Natural killer cell treated with Interleukin-12 subunit alpha and Interleukin-12 subunit beta and Interleukin-15 and Interleukin-18, amount 100 ng/mL, for 72 hours (primary cell): Measurements from ENCODE around the gene MTFR2. TPM values are rescaled to one million over a fixed set of nuclear protein-coding genes. Genes with fewer than 3 reads are reported as not detected.

Source experiments
- ATAC-seq, 2 donors: fragments of 150-1000 bp; cut with Tn5 transposase in 1 of 2; sonication (Bioruptor Pico), chemical (Tn5 transposase) in 1 of 2; 2 replicates each; pipeline ENCODE4 v1.10.0; 2021
- DNase-seq: peaks from one replicate; pipeline ENCODE4 v3.0.0; 2022; ENCODE audit warnings: low spot score
- H3K27ac Mint-ChIP-seq, 2 donors: 1 replicate in 1 of 2; 2 replicates in 1 of 2; pipeline ENCODE4 v1.8.0; 2022; ENCODE audit warnings: mixed read lengths in 2 of 2, mild to moderate bottlenecking in 1 of 2, moderate library complexity in 1 of 2
- H3K27me3 Mint-ChIP-seq, 2 donors: 1 replicate in 1 of 2; 2 replicates in 1 of 2; pipeline ENCODE4 v1.8.0; 2022; ENCODE audit warnings: mixed read lengths in 2 of 2
- H3K36me3 Mint-ChIP-seq: one replicate; pipeline ENCODE4 v1.8.0; 2022; ENCODE audit warnings: mixed read lengths
- H3K4me1 Mint-ChIP-seq, 2 donors: 1 replicate in 1 of 2; 2 replicates in 1 of 2; pipeline ENCODE4 v1.8.0; 2022; ENCODE audit warnings: low read depth in 2 of 2, mixed read lengths in 2 of 2, mild to moderate bottlenecking in 1 of 2
- H3K4me3 Mint-ChIP-seq: one replicate; pipeline ENCODE4 v1.8.0; 2022; ENCODE audit warnings: mixed read lengths
- H3K9me3 Mint-ChIP-seq: 2 replicates; pipeline ENCODE4 v1.8.0; 2022; ENCODE audit warnings: mixed read lengths
- total RNA-seq, 2 donors: library from RNA; stranded (reverse); gene quantifications; one replicate each; pipeline ENCODE4 v1.2.3, GENCODE V29; 2022

Gene MTFR2
- 10 to 100 TPM; 14.9 to 26.1 TPM for total RNA-seq

DNA sequence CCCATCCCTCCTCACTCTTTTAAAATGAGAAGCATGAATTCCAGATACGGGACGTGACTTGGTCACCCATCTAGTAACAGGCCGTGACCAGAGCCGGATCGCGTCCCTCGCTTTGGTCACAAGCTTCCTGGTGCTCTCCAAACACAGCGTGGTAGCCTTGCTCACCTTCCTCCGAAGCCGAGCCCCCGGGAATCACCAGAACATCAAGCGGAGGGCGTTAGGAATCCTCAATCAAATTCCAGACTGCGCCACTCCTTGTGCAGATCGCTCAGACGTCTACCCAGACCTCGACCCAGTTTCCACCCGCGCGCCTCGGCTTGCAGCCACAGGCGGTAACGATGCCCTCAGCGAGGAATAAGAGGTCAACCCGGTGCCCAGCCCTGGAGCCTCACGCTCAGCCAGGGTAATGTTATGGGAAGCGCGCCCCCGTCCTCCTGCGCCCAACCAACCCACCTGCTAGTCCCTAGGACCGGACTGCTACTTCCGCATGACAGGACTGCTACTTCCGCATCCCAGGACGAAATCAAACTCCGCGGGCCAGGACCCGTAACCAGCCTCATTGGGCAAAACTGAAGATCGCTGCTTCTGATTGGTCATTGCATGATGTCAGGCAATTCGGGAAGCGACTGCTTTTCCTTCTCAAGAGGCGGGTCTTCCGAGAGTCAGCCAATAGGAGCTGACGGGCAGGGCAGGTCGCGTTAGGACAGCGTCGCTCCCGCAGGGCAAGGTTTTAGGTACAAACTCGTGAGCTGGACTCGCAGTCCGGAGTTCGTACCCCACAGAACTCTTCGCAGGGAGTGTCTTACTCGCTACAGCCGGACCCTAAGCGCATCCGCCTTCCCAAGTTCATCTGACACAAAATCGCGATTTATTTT lies at the start of gene MTFR2:
Gene MTFR2, minus strand, starts transcription at position 501 of the 875 bp plus-strand sequence. CDS start 1,212 bp downstream, outside the sequence.
- peak; percentile 95 for DNase-seq
- peak within 1 kb of the TSS; percentile 83 to 88 for H3K27ac Mint-ChIP-seq
- peak; percentile 98 for ATAC-seq
- no peaks in the 10 kb centered on the region for H3K27me3 Mint-ChIP-seq
- peak within 1 kb of the TSS; percentile 98 for H3K4me3 Mint-ChIP-seq
- H3K9me3 Mint-ChIP-seq: no peaks in the 10 kb centered on the region
- peaks cover 38 to 55% of the 10 kb centered on the region in 2 donors for H3K4me1 Mint-ChIP-seq
- H3K36me3 Mint-ChIP-seq: peaks cover 13% of the 10 kb centered on the region

DNA sequence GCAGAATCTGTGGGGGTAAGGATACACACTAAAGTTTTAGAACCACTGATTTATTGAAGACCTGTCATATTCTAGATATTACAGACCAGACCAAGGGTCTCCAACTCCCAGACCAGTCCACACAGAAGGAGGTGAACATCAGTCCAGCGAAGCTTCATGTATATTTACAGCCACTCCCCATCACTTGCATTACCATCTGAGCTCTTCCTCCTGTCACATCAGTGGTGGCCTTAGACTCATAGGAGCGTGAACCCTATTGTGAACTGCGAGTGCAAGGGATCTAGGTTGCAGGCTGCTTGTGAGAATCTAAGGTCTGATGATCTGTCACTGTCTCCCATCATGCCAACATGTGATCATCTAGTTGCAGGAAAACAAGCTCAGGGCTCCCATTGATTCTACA lies 44.5 kb upstream of the MTFR2 start:
- Mint-ChIP-seq H3K9me3 (no peaks in the 10 kb centered on the region), H3K4me1 (peaks cover 11 to 24% of the 10 kb centered on the region in 2 donors), H3K27me3 (no peaks in the 10 kb centered on the region), H3K36me3 (peaks cover 1% of the 10 kb centered on the region), H3K27ac (no peak overlapping the region), H3K4me3 (no peak overlapping the region)
- DNase-seq (no peak), ATAC-seq (no peak)

DNA sequence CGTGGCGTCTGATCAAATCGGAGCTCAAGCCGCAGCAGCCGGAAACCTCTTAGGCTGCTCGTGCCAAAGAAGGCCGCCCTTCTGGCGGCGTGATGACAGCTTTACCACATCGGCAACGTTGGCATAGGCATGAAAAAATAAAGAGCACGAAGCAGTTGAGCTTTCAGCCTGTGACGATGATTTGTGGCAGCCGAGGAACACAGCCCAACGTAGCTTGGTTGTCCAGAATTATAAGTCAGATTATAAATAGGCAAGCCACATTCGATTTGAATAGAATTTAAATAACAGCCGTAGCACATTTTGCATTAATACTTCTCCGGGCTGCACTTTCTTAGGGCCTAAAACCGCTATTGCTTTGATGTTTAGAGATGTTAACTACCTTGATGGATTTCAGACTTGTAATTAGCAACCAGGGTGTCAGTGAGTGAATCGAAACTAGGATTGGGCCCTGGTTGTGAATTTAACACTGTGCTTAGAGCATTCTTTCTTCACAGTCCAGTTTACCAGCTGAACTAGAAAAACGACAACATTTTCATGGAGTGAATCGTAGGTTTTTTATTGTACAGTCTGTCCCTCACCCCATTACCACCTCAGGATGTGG lies 40.4 kb upstream of the MTFR2 start:
- H3K36me3 Mint-ChIP-seq: peaks cover 17% of the 10 kb centered on the region
- ATAC-seq: peak; percentile 59 to 62
- no peaks in the 10 kb centered on the region for H3K9me3 Mint-ChIP-seq
- peak overlapping the region; percentile 98 to 100 for H3K27ac Mint-ChIP-seq
- H3K4me1 Mint-ChIP-seq: peaks cover 37 to 50% of the 10 kb centered on the region in 2 donors
- peak; percentile 82 for DNase-seq
- no peaks in the 10 kb centered on the region for H3K27me3 Mint-ChIP-seq
- H3K4me3 Mint-ChIP-seq: peak overlapping the region; percentile 95

DNA sequence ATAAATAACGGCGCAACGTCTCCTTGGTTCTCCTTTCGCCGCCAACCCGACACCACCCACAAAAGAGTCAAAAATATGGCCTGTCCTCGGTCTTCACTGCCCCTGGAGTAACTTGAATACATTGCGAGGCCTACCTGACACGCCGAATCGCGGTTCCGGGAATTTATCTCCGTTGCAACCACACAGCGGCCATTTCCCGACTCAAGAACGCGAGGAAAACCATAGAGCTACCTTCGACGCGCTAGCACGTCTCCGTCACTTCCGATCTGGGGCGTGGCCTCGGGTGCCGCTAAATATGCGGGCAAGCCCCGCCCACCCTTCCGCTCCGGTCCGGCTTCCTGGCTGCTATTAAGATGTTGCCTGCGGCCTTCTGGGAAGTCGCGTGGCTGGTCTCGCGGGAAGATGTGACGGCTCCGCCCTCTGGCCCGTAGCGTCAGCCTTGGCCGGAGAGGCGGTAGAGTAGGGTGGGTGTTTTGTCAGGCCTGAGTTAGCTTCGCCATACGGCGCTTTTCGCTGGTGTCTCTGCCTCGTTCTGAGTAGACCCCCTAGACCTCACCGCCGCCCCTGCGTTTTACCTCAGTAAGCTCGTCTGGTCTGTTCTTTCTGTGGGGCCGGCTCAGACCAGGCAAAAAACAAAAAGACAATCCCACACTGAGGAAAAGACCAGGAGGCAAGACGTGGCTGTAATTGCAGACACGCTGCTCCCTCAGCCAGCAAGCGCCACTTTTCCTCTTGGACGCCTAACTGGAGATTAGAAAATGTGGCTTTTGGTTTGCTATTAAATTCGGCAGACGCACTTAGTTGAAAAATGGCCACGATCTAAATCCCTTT lies 39.7 kb upstream of the MTFR2 start, which contains the start of gene BCLAF1:
Gene BCLAF1, minus strand, starts transcription at position 268 of the 831 bp plus-strand sequence. CDS start 9,980 bp downstream, outside the sequence.
- H3K4me1 Mint-ChIP-seq: peaks cover 44 to 57% of the 10 kb centered on the region in 2 donors
- peak within 1 kb of the TSS; percentile 98 to 100 for H3K27ac Mint-ChIP-seq
- ATAC-seq (peak; percentile 93), DNase-seq (peak; percentile 100)
- no peaks in the 10 kb centered on the region for H3K27me3 Mint-ChIP-seq
- H3K36me3 Mint-ChIP-seq: peaks cover 17% of the 10 kb centered on the region
- H3K9me3 Mint-ChIP-seq: no peaks in the 10 kb centered on the region
- peak within 1 kb of the TSS; percentile 95 for H3K4me3 Mint-ChIP-seq

DNA sequence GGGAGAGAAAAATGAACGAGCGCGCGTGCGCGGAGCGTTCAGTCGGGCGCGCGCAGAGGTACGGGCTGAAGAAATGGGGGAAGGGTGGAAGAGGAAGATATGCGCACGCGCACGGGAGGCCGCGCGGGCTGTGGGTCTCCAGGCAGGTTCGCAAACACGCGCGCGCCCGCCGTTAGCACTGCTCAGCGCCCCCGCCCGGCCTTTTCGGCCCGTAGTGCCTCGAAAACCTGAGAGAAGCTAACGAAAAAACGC lies 39.1 kb upstream of the MTFR2 start:
- H3K27me3 Mint-ChIP-seq: no peaks in the 10 kb centered on the region
- peaks cover 49 to 62% of the 10 kb centered on the region in 2 donors for H3K4me1 Mint-ChIP-seq
- H3K36me3 Mint-ChIP-seq: peaks cover 17% of the 10 kb centered on the region
- DNase-seq (peak; percentile 95), ATAC-seq (peak; percentile 77 to 84)
- H3K27ac Mint-ChIP-seq: peak overlapping the region; percentile 98 to 100
- no peaks in the 10 kb centered on the region for H3K9me3 Mint-ChIP-seq
- peak overlapping the region; percentile 95 for H3K4me3 Mint-ChIP-seq

DNA sequence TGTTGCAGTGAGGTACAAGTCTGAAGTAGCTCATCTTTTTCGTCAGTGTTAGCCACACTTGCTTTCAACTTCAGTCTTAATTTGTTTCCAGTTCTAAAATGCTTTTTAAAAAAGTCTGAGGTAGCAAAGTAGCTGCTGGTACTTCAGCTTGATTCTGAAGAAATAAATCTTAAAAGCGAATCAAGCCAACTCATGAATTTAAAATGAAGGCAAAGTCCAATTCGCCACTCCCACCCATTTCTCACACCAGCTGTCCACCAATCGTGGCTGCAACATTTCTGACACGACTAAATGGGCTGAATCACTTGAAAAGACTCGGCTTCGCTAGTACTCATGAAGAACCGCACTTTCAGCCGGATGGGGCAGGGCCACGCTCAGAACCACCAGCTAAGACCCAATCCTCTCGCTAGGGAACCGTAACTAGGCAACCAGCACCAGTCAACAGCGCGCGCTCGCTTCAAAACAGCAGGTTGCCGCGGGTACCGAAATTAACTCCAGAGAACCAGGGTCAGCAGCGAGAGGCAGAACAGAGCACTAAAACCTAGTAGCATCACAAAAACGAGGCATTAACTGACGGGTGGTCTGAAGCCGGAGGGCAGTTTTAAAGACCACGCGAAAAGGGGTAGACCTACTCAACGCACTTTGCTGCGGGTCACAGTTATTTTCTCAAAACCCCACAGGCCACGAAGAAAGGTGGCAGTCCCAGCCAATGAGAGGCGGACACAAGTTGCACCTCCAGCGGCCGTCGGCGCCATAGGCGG lies 38.6 kb upstream of the MTFR2 start:
- DNase-seq (peak; percentile 91), ATAC-seq (peak; percentile 74 to 81)
- Mint-ChIP-seq H3K36me3 (peaks cover 17% of the 10 kb centered on the region), H3K4me1 (peaks cover 50 to 67% of the 10 kb centered on the region in 2 donors), H3K9me3 (no peaks in the 10 kb centered on the region), H3K27ac (peak overlapping the region; percentile 98 to 100), H3K27me3 (no peaks in the 10 kb centered on the region), H3K4me3 (peak overlapping the region; percentile 95)

DNA sequence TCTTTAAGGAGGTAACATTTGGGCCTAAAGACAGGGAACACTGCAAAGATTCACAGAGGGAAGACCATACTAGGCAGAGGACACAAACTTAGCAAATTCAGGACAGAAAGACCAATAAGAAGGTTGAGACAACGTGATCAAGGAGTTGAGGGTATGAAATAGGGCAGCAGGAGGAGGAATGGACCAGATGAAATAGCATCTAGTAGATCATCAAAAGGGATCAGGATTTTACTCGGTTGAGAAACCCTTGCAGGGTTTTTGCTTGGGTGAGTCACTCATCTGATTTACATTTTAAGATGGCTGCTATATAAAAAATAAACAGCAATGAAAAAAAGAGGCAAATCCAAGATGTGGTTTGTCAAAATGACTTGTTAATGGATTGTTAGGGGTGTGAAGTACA lies 34.8 kb upstream of the MTFR2 start:
- DNase-seq (no peak), ATAC-seq (no peak)
- peaks cover 17% of the 10 kb centered on the region for H3K36me3 Mint-ChIP-seq
- no peaks in the 10 kb centered on the region for H3K9me3 Mint-ChIP-seq
- H3K27ac Mint-ChIP-seq: peak overlapping the region; percentile 83 to 98
- no peaks in the 10 kb centered on the region for H3K27me3 Mint-ChIP-seq
- peak overlapping the region; percentile 77 for H3K4me3 Mint-ChIP-seq
- H3K4me1 Mint-ChIP-seq: peaks cover 69 to 83% of the 10 kb centered on the region in 2 donors

DNA sequence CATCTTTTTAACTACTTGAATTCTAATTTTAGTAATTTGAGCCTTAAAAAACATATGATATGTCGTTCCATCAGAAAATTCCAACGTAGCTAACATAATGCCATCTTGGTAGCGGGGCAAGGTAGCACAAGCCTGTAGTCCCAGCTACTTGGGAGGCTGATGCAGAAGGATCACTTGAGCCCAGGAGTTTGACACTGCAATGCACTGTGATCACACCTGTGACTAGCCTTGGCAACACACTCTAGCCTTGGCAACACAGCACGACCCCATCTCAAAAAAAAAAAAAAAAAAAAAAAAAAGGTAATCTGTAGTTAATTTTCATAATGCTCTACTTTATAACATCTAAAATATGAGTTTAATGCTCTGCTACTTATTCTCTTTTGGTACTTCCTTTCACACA lies 32.8 kb upstream of the MTFR2 start:
- peaks cover 6% of the 10 kb centered on the region for H3K36me3 Mint-ChIP-seq
- ATAC-seq: peak in 1 of 2 donors; percentile 59
- peak overlapping the region; percentile 29 to 78 for H3K27ac Mint-ChIP-seq

DNA sequence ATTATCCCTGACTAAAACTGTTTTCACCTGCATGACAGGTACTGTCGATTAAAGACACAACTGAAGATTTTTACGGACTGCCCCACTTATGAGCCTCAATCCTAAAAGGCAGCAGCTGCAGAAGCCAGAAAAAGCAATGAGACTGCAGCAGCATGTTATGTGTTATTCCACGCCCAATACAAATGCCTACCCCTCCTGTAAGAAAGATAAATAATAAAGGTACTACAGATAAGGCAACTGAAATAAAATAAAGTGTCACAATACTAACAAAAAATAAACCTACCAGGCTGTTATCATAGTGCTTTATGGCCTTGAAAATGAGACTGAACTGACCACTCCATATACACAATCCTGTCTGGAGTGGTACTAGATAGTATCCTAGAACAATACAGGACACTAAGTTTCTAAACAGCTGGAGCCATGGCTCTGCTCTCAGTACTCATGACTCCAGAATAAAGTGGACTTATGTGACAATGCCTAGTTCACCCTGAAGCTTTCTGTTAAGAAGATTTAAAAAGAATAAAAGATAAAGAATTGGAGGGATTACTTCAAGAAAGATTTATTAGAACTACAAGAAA lies 30.0 kb upstream of the MTFR2 start:
- Mint-ChIP-seq H3K27ac (no peak overlapping the region), H3K27me3 (no peaks in the 10 kb centered on the region), H3K4me1 (peaks cover 40 to 61% of the 10 kb centered on the region in 2 donors), H3K4me3 (no peak overlapping the region), H3K9me3 (no peaks in the 10 kb centered on the region), H3K36me3 (peaks cover 17% of the 10 kb centered on the region)
- DNase-seq: no peak
- no peak for ATAC-seq

More for the DNA sequence above, 32.8 kb upstream of the MTFR2 start:
- Mint-ChIP-seq H3K27me3 (no peaks in the 10 kb centered on the region), H3K4me3 (peak overlapping the region; percentile 62), H3K4me1 (peaks cover 53 to 70% of the 10 kb centered on the region in 2 donors), H3K9me3 (no peaks in the 10 kb centered on the region)
- no peak for DNase-seq

DNA sequence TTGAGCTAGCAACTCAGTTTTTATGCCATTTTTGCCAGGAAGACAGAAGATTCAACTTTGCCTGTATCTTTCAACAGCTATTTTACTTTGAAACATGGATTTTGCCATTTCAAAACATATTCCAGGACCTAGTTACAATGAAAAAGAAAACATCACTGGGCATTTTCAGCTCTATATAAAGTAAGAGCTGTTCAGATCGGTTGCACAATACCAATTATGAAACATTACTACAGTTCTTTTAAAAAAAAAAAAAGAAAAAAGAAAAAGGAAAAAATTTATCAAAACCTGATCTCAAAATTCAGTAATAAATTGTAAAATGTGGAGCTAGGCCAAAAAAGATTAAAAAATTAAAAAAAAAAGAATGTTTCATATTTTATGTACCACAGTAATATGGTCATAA lies 24.0 kb upstream of the MTFR2 start:
- no peak for DNase-seq
- Mint-ChIP-seq H3K27ac (no peak overlapping the region), H3K27me3 (no peaks in the 10 kb centered on the region), H3K4me3 (no peak overlapping the region), H3K36me3 (peaks cover 65% of the 10 kb centered on the region), H3K4me1 (peaks cover 14 to 19% of the 10 kb centered on the region in 2 donors), H3K9me3 (no peaks in the 10 kb centered on the region)
- ATAC-seq: no peak

DNA sequence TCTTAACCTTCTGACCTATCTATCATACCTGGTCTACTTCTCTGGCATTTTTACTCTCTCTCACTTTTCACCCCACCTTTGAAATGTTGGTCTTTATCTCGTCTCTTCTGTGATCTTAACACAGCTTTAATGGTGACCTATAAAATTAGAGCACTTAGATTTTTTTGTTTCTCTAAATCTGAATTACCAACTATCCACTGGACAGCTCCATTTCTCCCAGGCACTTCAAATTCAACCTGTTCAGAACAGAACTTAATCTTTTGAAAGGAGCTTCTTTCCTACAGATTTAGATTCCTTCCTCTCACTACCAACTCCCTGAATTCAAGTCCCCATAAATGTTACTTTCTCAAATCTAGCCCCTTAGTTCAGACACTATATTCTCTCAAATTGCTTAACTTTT lies 15.0 kb upstream of the MTFR2 start:
- Mint-ChIP-seq H3K4me3 (no peak overlapping the region), H3K36me3 (peaks cover 44% of the 10 kb centered on the region), H3K27ac (peak overlapping the region; percentile 12 to 31), H3K27me3 (no peaks in the 10 kb centered on the region), H3K4me1 (peaks cover 18 to 37% of the 10 kb centered on the region in 2 donors), H3K9me3 (no peaks in the 10 kb centered on the region)
- DNase-seq (no peak), ATAC-seq (no peak)

DNA sequence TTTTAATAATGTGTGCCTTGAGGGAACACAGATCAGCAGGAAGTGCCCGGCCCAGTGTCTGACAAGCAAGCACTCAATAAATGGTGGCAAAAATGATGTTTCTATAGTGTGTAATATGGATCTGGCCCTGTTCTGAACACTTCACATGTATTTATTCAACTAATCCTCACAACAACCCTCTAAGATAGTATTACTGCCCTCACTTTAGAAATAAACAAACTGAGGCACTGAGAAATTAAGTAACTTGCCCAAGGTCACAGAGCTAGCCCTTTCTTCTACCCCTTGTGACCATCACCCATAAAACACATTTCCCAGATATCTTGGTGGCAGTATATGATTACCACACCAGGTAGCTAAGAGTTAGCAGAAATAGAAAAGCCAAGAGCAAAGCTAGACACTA lies 12.8 kb upstream of the MTFR2 start:
- ATAC-seq (no peak), DNase-seq (no peak)
- Mint-ChIP-seq H3K27ac (peak overlapping the region in 1 of 2 donors; percentile 3), H3K36me3 (peaks cover 33% of the 10 kb centered on the region), H3K4me3 (no peak overlapping the region), H3K4me1 (peaks cover 18 to 30% of the 10 kb centered on the region in 2 donors), H3K9me3 (no peaks in the 10 kb centered on the region), H3K27me3 (no peaks in the 10 kb centered on the region)
